Measurements from ENCODE around the gene RHOF.
"Not testable (repeated sequence)": the region's sequence is repeated elsewhere in the genome, so short reads cannot be mapped to it uniquely, and the experiment has no call there.

Gene RHOF

GRCh38 chr12:121748571-121749265, 44.8 kb downstream of the RHOF start:
- no peak for TF ChIP-seq CTCF (IDR thresholded peaks at IDR 0.05; ENCODE audit: insufficient read depth, missing control alignments)
- FAIRE-seq: no peak
- no peak for DNase-seq (ENCODE audit: insufficient read length, low spot score)

GRCh38 chr12:121748218-121748570, 45.3 kb downstream of the RHOF start:
- FAIRE-seq: no peak
- no peak for DNase-seq (ENCODE audit: insufficient read length, low spot score)
- no peak for TF ChIP-seq CTCF (IDR thresholded peaks at IDR 0.05; ENCODE audit: insufficient read depth, missing control alignments)

- not testable (repeated sequence) for FAIRE-seq; DNase-seq (ENCODE audit: insufficient read length, low spot score)
Observed at GRCh38 chr12:121745545-121745944, 47.9 kb downstream of the RHOF start.

- no peak for TF ChIP-seq CTCF (IDR thresholded peaks at IDR 0.05; ENCODE audit: insufficient read depth, missing control alignments)
- no peak for DNase-seq (ENCODE audit: insufficient read length, low spot score)
- no peak for FAIRE-seq
Observed at GRCh38 chr12:121741743-121742142, 51.7 kb downstream of the RHOF start.

GRCh38 chr12:121740847-121741246, 52.6 kb downstream of the RHOF start:
- TF ChIP-seq CTCF (IDR thresholded peaks at IDR 0.05; ENCODE audit: insufficient read depth, missing control alignments): no peak
- DNase-seq (ENCODE audit: insufficient read length, low spot score) (no peak), FAIRE-seq (no peak)

- no peak for FAIRE-seq
- no peak for DNase-seq (ENCODE audit: insufficient read length, low spot score)
- TF ChIP-seq CTCF (IDR thresholded peaks at IDR 0.05; ENCODE audit: insufficient read depth, missing control alignments): no peak
Observed at GRCh38 chr12:121738340-121738858, 55.1 kb downstream of the RHOF start.

- DNase-seq (ENCODE audit: insufficient read length, low spot score) (no peak), FAIRE-seq (no peak)
- TF ChIP-seq CTCF (IDR thresholded peaks at IDR 0.05; ENCODE audit: insufficient read depth, missing control alignments): no peak
Observed at GRCh38 chr12:121733849-121734248, 59.6 kb downstream of the RHOF start.
